Measurements from ENCODE around the gene NR5A1.

The NR5A1 gene

GRCh38 chr9:124456341-124457078, 50.7 kb downstream of the NR5A1 start:
- TF ChIP-seq EZH2phosphoT487 (conservative IDR thresholded peaks at IDR 0.05; ENCODE audit: low read length) (no peak), CTCF (IDR thresholded peaks at IDR 0.05; ENCODE audit: insufficient read depth, low read length, poor library complexity, severe bottlenecking) (no peak)
- Histone ChIP-seq H3K4me2 (ENCODE audit: low read depth, low read length, poor library complexity, severe bottlenecking) (no peak overlapping the region), H4K20me1 (ENCODE audit: low read depth, low read length) (no peaks in the 10 kb centered on the region), H3K27me3 (ENCODE audit: low read length) (no peaks in the 10 kb centered on the region), H3K36me3 (ENCODE audit: low read length) (no peaks in the 10 kb centered on the region), H3F3A (ENCODE audit: insufficient read depth) (no peaks in the 10 kb centered on the region), H2AFZ (ENCODE audit: low read depth, low read length, severe bottlenecking) (no peak overlapping the region), H3K79me2 (ENCODE audit: insufficient read depth, low read length) (no peaks in the 10 kb centered on the region), H3K9me3 (ENCODE audit: insufficient read depth, low read length) (no peaks in the 10 kb centered on the region), H3K4me3 (ENCODE audit: insufficient read depth, low read length, poor library complexity, severe bottlenecking) (no peak overlapping the region), H3K27ac (ENCODE audit: low read depth, low read length) (no peak overlapping the region), H3K9me2 (replicated peaks; ENCODE audit: insufficient read depth, low read length) (no peaks in the 10 kb centered on the region), H3K9ac (ENCODE audit: low read length) (no peak overlapping the region)

GRCh38 chr9:124455820-124456219, 51.4 kb downstream of the NR5A1 start:
- Histone ChIP-seq H3K36me3 (ENCODE audit: low read length) (no peaks in the 10 kb centered on the region), H3K27me3 (ENCODE audit: low read length) (no peaks in the 10 kb centered on the region), H3K9me3 (ENCODE audit: insufficient read depth, low read length) (no peaks in the 10 kb centered on the region), H3K4me2 (ENCODE audit: low read depth, low read length, poor library complexity, severe bottlenecking) (no peak overlapping the region), H2AFZ (ENCODE audit: low read depth, low read length, severe bottlenecking) (no peak overlapping the region), H3K9ac (ENCODE audit: low read length) (no peak overlapping the region), H3K79me2 (ENCODE audit: insufficient read depth, low read length) (no peaks in the 10 kb centered on the region), H3K4me3 (ENCODE audit: insufficient read depth, low read length, poor library complexity, severe bottlenecking) (no peak overlapping the region), H4K20me1 (ENCODE audit: low read depth, low read length) (no peaks in the 10 kb centered on the region), H3K27ac (ENCODE audit: low read depth, low read length) (no peak overlapping the region), H3K9me2 (replicated peaks; ENCODE audit: insufficient read depth, low read length) (no peaks in the 10 kb centered on the region), H3F3A (ENCODE audit: insufficient read depth) (no peaks in the 10 kb centered on the region)
- TF ChIP-seq CTCF (IDR thresholded peaks at IDR 0.05; ENCODE audit: insufficient read depth, low read length, poor library complexity, severe bottlenecking) (no peak), EZH2phosphoT487 (conservative IDR thresholded peaks at IDR 0.05; ENCODE audit: low read length) (no peak)

- no peaks in the 10 kb centered on the region for H3F3A ChIP-seq (ENCODE audit: insufficient read depth)
- no peak for TF ChIP-seq CTCF (IDR thresholded peaks at IDR 0.05; ENCODE audit: insufficient read depth, low read length, poor library complexity, severe bottlenecking)
- TF ChIP-seq EZH2phosphoT487 (conservative IDR thresholded peaks at IDR 0.05; ENCODE audit: low read length): no peak
- H3K9me3 ChIP-seq (ENCODE audit: insufficient read depth, low read length): no peaks in the 10 kb centered on the region
Measured at GRCh38 chr9:124454791-124455443, 52.3 kb downstream of the NR5A1 start.

More at GRCh38 chr9:124454791-124455443, 52.3 kb downstream of the NR5A1 start:
- no peaks in the 10 kb centered on the region for H3K79me2 ChIP-seq (ENCODE audit: insufficient read depth, low read length)
- H2AFZ ChIP-seq (ENCODE audit: low read depth, low read length, severe bottlenecking): no peak overlapping the region
- no peak overlapping the region for H3K4me2 ChIP-seq (ENCODE audit: low read depth, low read length, poor library complexity, severe bottlenecking)
- H3K27me3 ChIP-seq (ENCODE audit: low read length): no peaks in the 10 kb centered on the region
- no peaks in the 10 kb centered on the region for H3K36me3 ChIP-seq (ENCODE audit: low read length)
- H4K20me1 ChIP-seq (ENCODE audit: low read depth, low read length): no peaks in the 10 kb centered on the region
- H3K4me3 ChIP-seq (ENCODE audit: insufficient read depth, low read length, poor library complexity, severe bottlenecking): no peak overlapping the region
- H3K9me2 ChIP-seq (replicated peaks; ENCODE audit: insufficient read depth, low read length): no peaks in the 10 kb centered on the region
- H3K27ac ChIP-seq (ENCODE audit: low read depth, low read length): no peak overlapping the region
- H3K9ac ChIP-seq (ENCODE audit: low read length): no peak overlapping the region
